ENCODE results near the gene CCR5.

Gene CCR5

DNA sequence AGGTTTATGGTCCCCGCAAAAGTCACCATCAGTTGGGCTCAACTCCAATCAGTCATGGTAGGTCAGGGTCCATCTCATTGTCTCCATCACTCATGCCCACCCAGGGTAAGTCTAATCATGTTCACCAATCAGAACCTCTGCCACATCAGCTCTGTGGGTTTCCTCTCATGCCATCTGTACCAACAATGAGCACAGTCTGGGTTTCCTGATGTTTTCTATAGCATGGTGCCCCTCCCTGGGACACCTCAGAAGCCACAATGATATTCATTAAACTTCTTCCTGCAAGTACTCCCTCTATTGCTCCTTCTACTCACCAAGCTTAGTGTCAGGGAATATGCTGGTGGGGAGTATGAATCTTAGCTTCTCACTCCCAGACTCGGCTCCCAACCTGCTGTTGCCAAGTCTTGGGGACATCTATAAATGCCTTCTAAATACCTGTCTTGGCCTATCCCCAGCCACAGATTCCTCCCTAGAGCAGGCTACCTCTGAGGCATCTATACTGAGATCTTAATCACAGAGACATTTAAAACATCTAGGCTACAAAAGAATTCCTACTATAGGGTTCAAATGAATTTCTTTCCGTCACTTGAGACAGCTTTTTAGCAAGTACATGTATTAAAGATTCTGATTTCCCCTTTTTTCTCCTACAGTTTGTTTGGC is 21.8 kb upstream of the CCR5 start:
- Histone ChIP-seq H3K4me3 (ENCODE audit: low read depth, low read length) (no peak overlapping the region), H3K9me3 (ENCODE audit: severe bottlenecking) (peaks cover 4% of the 10 kb centered on the region), H3K36me3 (no peaks in the 10 kb centered on the region), H3K27me3 (ENCODE audit: insufficient read depth, low read depth, severe bottlenecking) (peaks cover 62% of the 10 kb centered on the region), H3K27ac (no peak overlapping the region)
- TF ChIP-seq CTCF (IDR thresholded peaks at IDR 0.05; ENCODE audit: low read depth, low read length): no peak
- DNase-seq: no peak

DNA sequence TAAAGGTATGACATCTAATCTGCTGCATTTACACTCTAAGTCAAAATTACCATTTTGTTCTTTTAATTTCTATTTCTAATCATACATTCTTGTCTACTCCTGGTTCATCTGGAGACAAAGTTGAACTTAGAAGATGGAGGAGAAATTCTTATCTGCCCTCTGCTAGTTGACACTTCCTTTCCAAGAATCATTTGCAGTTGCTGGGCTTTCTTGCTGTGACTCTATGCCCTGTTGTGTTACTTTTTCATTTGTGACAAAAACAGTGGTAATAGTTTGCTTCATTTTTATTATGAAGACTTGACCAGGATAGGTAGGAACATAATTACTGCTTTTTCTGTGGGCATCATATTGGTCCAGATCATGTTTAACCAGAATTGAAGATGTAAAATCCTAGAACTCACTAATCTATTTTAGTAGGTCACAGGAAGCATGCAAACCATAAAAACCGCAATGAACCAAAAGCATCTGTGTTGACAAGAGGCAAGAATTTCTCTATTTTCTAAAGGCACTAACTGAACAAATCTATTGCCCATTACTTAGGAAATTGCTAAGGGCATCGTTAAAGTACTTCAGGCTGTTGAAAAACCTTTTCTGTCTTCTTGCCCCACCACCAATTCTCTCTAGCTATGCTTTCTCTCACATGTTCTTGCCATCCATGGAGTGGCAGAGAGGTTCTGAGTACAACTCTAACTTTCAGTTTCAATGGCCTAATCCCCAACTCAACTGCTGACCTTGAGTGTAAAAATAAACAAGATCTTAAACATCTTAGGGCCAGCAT is 21.1 kb upstream of the CCR5 start:
- TF ChIP-seq CTCF (IDR thresholded peaks at IDR 0.05; ENCODE audit: low read depth, low read length): no peak
- Histone ChIP-seq H3K27ac (no peak overlapping the region), H3K4me3 (ENCODE audit: low read depth, low read length) (no peak overlapping the region), H3K36me3 (no peaks in the 10 kb centered on the region), H3K9me3 (ENCODE audit: severe bottlenecking) (peaks cover 4% of the 10 kb centered on the region), H3K27me3 (ENCODE audit: insufficient read depth, low read depth, severe bottlenecking) (peaks cover 69% of the 10 kb centered on the region)
- DNase-seq: no peak

GRCh38 chr3:46350262-46350565 is 20.5 kb upstream of the CCR5 start:
- no peak for TF ChIP-seq CTCF (IDR thresholded peaks at IDR 0.05; ENCODE audit: low read depth, low read length)
- H3K27me3 ChIP-seq (ENCODE audit: insufficient read depth, low read depth, severe bottlenecking): peaks cover 74% of the 10 kb centered on the region
- H3K36me3 ChIP-seq: no peaks in the 10 kb centered on the region
- no peak overlapping the region for H3K4me3 ChIP-seq (ENCODE audit: low read depth, low read length)
- H3K9me3 ChIP-seq (ENCODE audit: severe bottlenecking): peaks cover 4% of the 10 kb centered on the region
- no peak for DNase-seq
- H3K27ac ChIP-seq: no peak overlapping the region

GRCh38 chr3:46351646-46352045 is 19.1 kb upstream of the CCR5 start:
- no peak for DNase-seq
- H3K36me3 ChIP-seq: no peaks in the 10 kb centered on the region
- peaks cover 76% of the 10 kb centered on the region for H3K27me3 ChIP-seq (ENCODE audit: insufficient read depth, low read depth, severe bottlenecking)
- H3K27ac ChIP-seq: no peak overlapping the region
- no peak overlapping the region for H3K4me3 ChIP-seq (ENCODE audit: low read depth, low read length)
- H3K9me3 ChIP-seq (ENCODE audit: severe bottlenecking): peaks cover 4% of the 10 kb centered on the region
- TF ChIP-seq CTCF (IDR thresholded peaks at IDR 0.05; ENCODE audit: low read depth, low read length): no peak

DNA sequence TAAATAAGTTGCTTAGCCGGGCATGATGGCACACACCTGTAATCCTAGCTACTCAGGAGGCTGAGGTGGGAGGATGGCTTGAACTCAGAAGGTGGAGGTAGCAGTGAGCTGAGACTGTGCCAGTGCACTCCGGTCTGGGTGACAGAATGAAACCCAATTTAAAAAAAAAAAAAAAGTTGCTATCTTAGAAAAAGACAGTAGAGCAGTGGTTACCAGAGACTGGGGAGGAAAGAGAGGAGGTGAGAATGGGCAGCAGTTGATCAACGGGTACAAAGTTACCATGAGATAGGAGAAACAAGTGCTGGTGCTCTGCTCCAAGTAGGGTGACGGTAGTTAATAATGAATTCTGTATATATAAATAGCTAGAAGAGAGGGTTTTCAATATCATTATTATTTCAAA is 17.7 kb upstream of the CCR5 start:
- no peaks in the 10 kb centered on the region for H3K36me3 ChIP-seq
- DNase-seq: no peak
- H3K4me3 ChIP-seq (ENCODE audit: low read depth, low read length): no peak overlapping the region
- no peaks in the 10 kb centered on the region for H3K9me3 ChIP-seq (ENCODE audit: severe bottlenecking)
- no peak overlapping the region for H3K27ac ChIP-seq
- H3K27me3 ChIP-seq (ENCODE audit: insufficient read depth, low read depth, severe bottlenecking): peaks cover 86% of the 10 kb centered on the region
- TF ChIP-seq CTCF (IDR thresholded peaks at IDR 0.05; ENCODE audit: low read depth, low read length): no peak

All from WERI-Rb-1 (cell line).